Endothelial cell of umbilical vein (primary cell): ENCODE data around the gene KCTD18. TPM values are rescaled to one million over a fixed set of nuclear protein-coding genes. Genes with fewer than 3 reads are reported as not detected.

Experiments used
- BruUV-seq: library from RNA; stranded (reverse); fragments of 400-500 nt; replicated peaks from 2 replicates; lab custom pipeline; 2021; lab: Mats Ljungman, UMichigan
- CTCF ChIA-PET: fragments of 300-600, 350-600 bp; sonication (Branson Sonifier 250); formaldehyde crosslinking; loops from one replicate; lab custom pipeline; 2021; ENCODE audit warnings: antibody characterized with exemption, inconsistent platforms; lab: Charles Lee
- POLR2A ChIA-PET: fragments of 300-600, 350-600 bp; sonication (Branson Sonifier 250); formaldehyde crosslinking; loops from one replicate; lab custom pipeline; 2021; ENCODE audit warnings: antibody characterized with exemption, inconsistent platforms; lab: Charles Lee
- DNase-seq: peaks from one replicate; pipeline ENCODE4 v3.0.0-alpha.2; 2011; ENCODE audit warnings: low read depth, low spot score
- FAIRE-seq: peaks from 2 replicates; lab custom pipeline; 2011; peaks lifted over from hg19 to GRCh38; lab: Jason Lieb, UNC
- H2AFZ ChIP-seq: 2 replicates; pipeline ENCODE4 v1.6.0; 2012; ENCODE audit warnings: low read depth, low read length, control low read depth, inconsistent platforms
- H3K27ac ChIP-seq: 2 replicates; pipeline ENCODE4 v1.5.1; 2011; ENCODE audit warnings: low read depth, mild to moderate bottlenecking, control low read depth, low read length, moderate library complexity; ENCODE audit not compliant: insufficient read depth
- H3K27me3 ChIP-seq, 2 experiments: 2 replicates each; pipeline versions ENCODE4 v1.6.0 to v1.6.1; 2011; ENCODE audit warnings: low read length in 2 of 2, mixed read lengths in 1 of 2; ENCODE audit not compliant: control insufficient read depth in 2 of 2, insufficient read depth in 2 of 2
- H3K36me3 ChIP-seq, 2 experiments: 2 replicates in 1 of 2; 3 replicates in 1 of 2; pipeline ENCODE4 v1.5.1; 2011; ENCODE audit warnings: low read length in 2 of 2, mild to moderate bottlenecking in 1 of 2, moderate library complexity in 1 of 2; ENCODE audit not compliant: control insufficient read depth in 2 of 2, insufficient read depth in 2 of 2; ENCODE audit errors: extremely low read depth in 1 of 2
- H3K4me1 ChIP-seq: 3 replicates; pipeline ENCODE4 v1.5.1; 2011; ENCODE audit warnings: mild to moderate bottlenecking, low read length; ENCODE audit not compliant: control insufficient read depth, insufficient read depth; ENCODE audit errors: extremely low read depth
- H3K4me2 ChIP-seq: 2 replicates; pipeline ENCODE4 v1.6.1; 2011; ENCODE audit warnings: low read length, control low read depth, mixed read lengths; ENCODE audit not compliant: insufficient read depth
- H3K4me3 ChIP-seq, 3 experiments: fragments of 200-600 bp in 1 of 3; sonication (generic), shearing (Covaris generic) in 1 of 3; replicated peaks in 1 of 3; 2 replicates each; pipeline ENCODE4 v1.5.1; 2011 to 2016; ENCODE audit warnings: control low read depth in 3 of 3, low read length in 3 of 3, mild to moderate bottlenecking in 2 of 3, inconsistent platforms in 1 of 3, low read depth in 1 of 3, moderate library complexity in 1 of 3; ENCODE audit not compliant: insufficient read depth in 1 of 3
- H3K79me2 ChIP-seq: 2 replicates; pipeline ENCODE4 v1.6.0; 2012; ENCODE audit warnings: low read length, inconsistent platforms; ENCODE audit not compliant: control insufficient read depth, insufficient read depth
- H3K9ac ChIP-seq: replicated peaks from 2 replicates; pipeline ENCODE3; 2011; ENCODE audit warnings: low read length, control low read depth; ENCODE audit not compliant: insufficient read depth; ENCODE audit errors: extremely low read depth
- H3K9me1 ChIP-seq: replicated peaks from 3 replicates; pipeline ENCODE4 v1.6.0; 2011; ENCODE audit warnings: mild to moderate bottlenecking, low read length; ENCODE audit not compliant: control insufficient read depth, insufficient read depth; ENCODE audit errors: extremely low read depth
- H3K9me3 ChIP-seq: replicated peaks from 2 replicates; pipeline ENCODE4 v1.5.1; 2012; ENCODE audit warnings: low read length, inconsistent platforms; ENCODE audit not compliant: control insufficient read depth, insufficient read depth
- H4K20me1 ChIP-seq: replicated peaks from 2 replicates; pipeline ENCODE3; 2011; ENCODE audit warnings: mild to moderate bottlenecking, low read length; ENCODE audit not compliant: control insufficient read depth, insufficient read depth; ENCODE audit errors: extremely low read depth
- EZH2 ChIP-seq: IDR thresholded peaks from 2 replicates; pipeline ENCODE4 v1.6.1; 2012; ENCODE audit warnings: borderline replicate concordance, low read depth, mild to moderate bottlenecking, moderate library complexity, low read length, inconsistent platforms; ENCODE audit not compliant: severe bottlenecking
- FOS ChIP-seq: IDR thresholded peaks from 2 replicates; pipeline ENCODE4 v1.6.1; 2011; ENCODE audit warnings: mild to moderate bottlenecking, low read length, moderate library complexity, borderline replicate concordance; ENCODE audit not compliant: insufficient read depth
- GATA2 ChIP-seq: IDR thresholded peaks from 2 replicates; pipeline ENCODE4 v1.7.0; 2011; ENCODE audit warnings: low read depth, mild to moderate bottlenecking, moderate library complexity, mixed read lengths, low read length; ENCODE audit not compliant: insufficient read length, insufficient read depth
- JUN ChIP-seq: IDR thresholded peaks from 2 replicates; pipeline ENCODE4 v1.6.1; 2011; ENCODE audit warnings: borderline replicate concordance, low read depth; ENCODE audit not compliant: insufficient read length, insufficient read depth
- MYC ChIP-seq: IDR thresholded peaks from one replicate; pipeline ENCODE4 v1.6.1; 2011; ENCODE audit warnings: mild to moderate bottlenecking, low read depth, low read length
- POLR2A ChIP-seq: IDR thresholded peaks from 2 replicates; pipeline ENCODE4 v1.6.1; 2012; ENCODE audit warnings: low read depth, mild to moderate bottlenecking, control low read depth, low read length
- POLR2AphosphoS5 ChIP-seq: IDR thresholded peaks from 2 replicates; pipeline ENCODE4 v1.6.1; 2012; ENCODE audit warnings: low read depth, mild to moderate bottlenecking, control low read depth, low read length, moderate library complexity; ENCODE audit not compliant: insufficient read depth
- dilution Hi-C: fragments of 300-500 bp; cut with MboI; formaldehyde crosslinking; loops from one replicate; pipeline ENCODE4 v1.15.0; 2019; ENCODE audit warnings: low sequenced_read_pairs; ENCODE audit not compliant: extremely low pct_ligation_motif_present
- intact Hi-C: fragments of 100-400 bp; cut with micrococcal nuclease; formaldehyde crosslinking; loops from one replicate; pipeline ENCODE4 v1.10.0; 2022
- polyA plus RNA-seq, 4 experiments: library from polyadenylated mRNA; depleted of rRNA in 3 of 4; stranded (reverse) in 3 of 4; unstranded in 1 of 4; fragments of >200 nt; gene quantifications; 2 replicates each; pipeline versions ENCODE4 v1.2.1 to v1.2.3, GENCODE V29; 2011 to 2012; ENCODE audit warnings: missing spikeins in 1 of 4
- total RNA-seq: library from RNA; stranded (reverse); gene quantifications from 2 replicates; pipeline ENCODE4 v1.2.3, GENCODE V29; 2021
- TF ChIP-seq, protein P1 (sequence below), 2 donors: IDR thresholded peaks; 1 replicate in 1 of 2; 2 replicates in 1 of 2; pipeline ENCODE4 v1.5.1; 2011; ENCODE audit warnings: low read length in 2 of 2, mild to moderate bottlenecking in 2 of 2, moderate library complexity in 2 of 2, control low read depth in 1 of 2, inconsistent platforms in 1 of 2, low read depth in 1 of 2; ENCODE audit not compliant: insufficient read depth in 1 of 2; ENCODE audit errors: extremely low read depth in 1 of 2
- TF ChIP-seq, protein P2 (sequence below): IDR thresholded peaks from 2 replicates; pipeline ENCODE4 v1.6.1; 2011; ENCODE audit not compliant: insufficient read depth, insufficient read length

KCTD18 gene
- total and polyA plus RNA-seq, 2 donors (not counting 3 experiments of a cell fraction or from before 2014, with no cell fraction given), result 2.6 to 6.6 TPM

DNA sequence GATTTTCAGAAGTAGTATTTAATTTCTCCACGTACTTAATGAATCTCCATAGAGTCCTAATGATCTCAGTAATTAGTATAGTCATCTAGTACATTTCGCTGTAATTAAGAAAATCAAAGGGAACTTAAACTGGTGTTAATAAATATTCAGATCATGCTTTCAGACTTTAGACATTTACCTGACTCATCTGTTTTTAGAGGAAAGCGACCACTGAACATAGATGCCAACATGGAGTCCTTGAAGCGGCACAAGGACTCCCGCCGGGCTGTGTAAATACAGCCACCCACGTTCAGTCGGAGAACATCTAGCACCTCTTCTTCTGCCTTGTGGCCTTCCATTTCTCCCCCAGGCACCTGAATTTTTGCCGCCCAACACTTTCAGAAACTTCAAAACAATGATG lies 3.2 kb downstream of the KCTD18 start:
- dilution Hi-C loops (no loop called here), intact Hi-C loops (no loop called here)
- Histone ChIP-seq H3K27ac (no peak overlapping the region), H2AFZ (no peak overlapping the region), H3K9me3 (no peaks in the 10 kb centered on the region), H4K20me1 (no peaks in the 10 kb centered on the region), H3K36me3 (no peaks in the 10 kb centered on the region), H3K9me1 (no peaks in the 10 kb centered on the region), H3K4me3 (no peak overlapping the region), H3K4me1 (peaks cover 7% of the 10 kb centered on the region), H3K9ac (no peak overlapping the region), H3K27me3 (peaks cover 3 to 5% of the 10 kb centered on the region in 2 experiments), H3K4me2 (no peak overlapping the region), H3K79me2 (no peaks in the 10 kb centered on the region)
- DNase-seq (no peak), FAIRE-seq (no peak)
- no peak for TF ChIP-seq POLR2AphosphoS5
- no peak for TF ChIP-seq FOS
- TF ChIP-seq, protein P1, sequence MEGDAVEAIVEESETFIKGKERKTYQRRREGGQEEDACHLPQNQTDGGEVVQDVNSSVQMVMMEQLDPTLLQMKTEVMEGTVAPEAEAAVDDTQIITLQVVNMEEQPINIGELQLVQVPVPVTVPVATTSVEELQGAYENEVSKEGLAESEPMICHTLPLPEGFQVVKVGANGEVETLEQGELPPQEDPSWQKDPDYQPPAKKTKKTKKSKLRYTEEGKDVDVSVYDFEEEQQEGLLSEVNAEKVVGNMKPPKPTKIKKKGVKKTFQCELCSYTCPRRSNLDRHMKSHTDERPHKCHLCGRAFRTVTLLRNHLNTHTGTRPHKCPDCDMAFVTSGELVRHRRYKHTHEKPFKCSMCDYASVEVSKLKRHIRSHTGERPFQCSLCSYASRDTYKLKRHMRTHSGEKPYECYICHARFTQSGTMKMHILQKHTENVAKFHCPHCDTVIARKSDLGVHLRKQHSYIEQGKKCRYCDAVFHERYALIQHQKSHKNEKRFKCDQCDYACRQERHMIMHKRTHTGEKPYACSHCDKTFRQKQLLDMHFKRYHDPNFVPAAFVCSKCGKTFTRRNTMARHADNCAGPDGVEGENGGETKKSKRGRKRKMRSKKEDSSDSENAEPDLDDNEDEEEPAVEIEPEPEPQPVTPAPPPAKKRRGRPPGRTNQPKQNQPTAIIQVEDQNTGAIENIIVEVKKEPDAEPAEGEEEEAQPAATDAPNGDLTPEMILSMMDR (IDR thresholded peaks at IDR 0.05; ENCODE audit: extremely low read depth in 1 of 2, insufficient read depth in 1 of 2, low read depth in 1 of 2, low read length in 2 of 2), result no peak
- TF ChIP-seq, protein P2, sequence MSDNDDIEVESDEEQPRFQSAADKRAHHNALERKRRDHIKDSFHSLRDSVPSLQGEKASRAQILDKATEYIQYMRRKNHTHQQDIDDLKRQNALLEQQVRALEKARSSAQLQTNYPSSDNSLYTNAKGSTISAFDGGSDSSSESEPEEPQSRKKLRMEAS, result no peak
- TF ChIP-seq POLR2A, result no peak
- TF ChIP-seq JUN, result no peak
- TF ChIP-seq MYC, result no peak
- TF ChIP-seq EZH2, result no peak
- no peak for TF ChIP-seq GATA2
- CTCF ChIA-PET, result no interaction called here
- no TSS peak for BruUV-seq
- POLR2A ChIA-PET, result no interaction called here
